HEK293T (cell line): ENCODE data around the gene ARHGEF39.
"Not testable (repeated sequence)": the region's sequence is repeated elsewhere in the genome, so short reads cannot be mapped to it uniquely, and the experiment has no call there.

Experiments used
- CTCF ChIA-PET: fragments of 350-600 bp; formaldehyde crosslinking; extraction: SDS; loops from one replicate; lab custom pipeline; 2021; ENCODE audit warnings: antibody characterized with exemption, inconsistent platforms; lab: Yijun Ruan, JAX
- POLR2A ChIA-PET: fragments of 350-600 bp; formaldehyde crosslinking; extraction: SDS; loops from one replicate; lab custom pipeline; 2020; ENCODE audit warnings: antibody characterized with exemption, inconsistent platforms; lab: Yijun Ruan, JAX
- DNase-seq: peaks from one replicate; pipeline ENCODE4 v3.0.0; 2012; ENCODE audit warnings: mixed read lengths; ENCODE audit errors: extremely low spot score
- ARNT ChIP-seq: fragments of 450-650 bp; IDR thresholded peaks from 2 replicates; pipeline ENCODE4 v1.6.1; 2017; ENCODE audit warnings: mild to moderate bottlenecking
- BHLHE40 ChIP-seq: fragments of 450-650 bp; IDR thresholded peaks from 2 replicates; pipeline ENCODE4 v1.6.1; 2016; ENCODE audit warnings: mild to moderate bottlenecking, moderate library complexity, borderline replicate concordance
- CTBP1 ChIP-seq: fragments of 450-650 bp; IDR thresholded peaks from 2 replicates; pipeline ENCODE4 v1.6.1; 2016; ENCODE audit warnings: borderline replicate concordance
- ELF4 ChIP-seq: fragments of 450-650 bp; IDR thresholded peaks from 2 replicates; pipeline ENCODE4 v1.6.1; 2017; ENCODE audit warnings: antibody characterized with exemption
- FOXA1 ChIP-seq: fragments of 450-650 bp; IDR thresholded peaks from 2 replicates; pipeline ENCODE4 v1.6.1; 2016; ENCODE audit warnings: mild to moderate bottlenecking
- FOXK2 ChIP-seq: fragments of 450-650 bp; IDR thresholded peaks from 2 replicates; pipeline ENCODE4 v1.6.1; 2016; ENCODE audit warnings: mild to moderate bottlenecking
- FOXM1 ChIP-seq: fragments of 450-650 bp; IDR thresholded peaks from 2 replicates; pipeline ENCODE4 v1.6.1; 2017; ENCODE audit warnings: mild to moderate bottlenecking, borderline replicate concordance
- HDGF ChIP-seq: fragments of 450-650 bp; IDR thresholded peaks from 2 replicates; pipeline ENCODE4 v1.6.1; 2017; ENCODE audit warnings: antibody characterized with exemption, borderline replicate concordance
- L3MBTL2 ChIP-seq: fragments of 450-650 bp; conservative IDR thresholded peaks from 2 replicates; pipeline ENCODE4 v1.6.1; 2016; ENCODE audit warnings: mild to moderate bottlenecking
- LEF1 ChIP-seq: fragments of 450-650 bp; IDR thresholded peaks from 2 replicates; pipeline ENCODE4 v1.6.1; 2017; ENCODE audit warnings: mild to moderate bottlenecking, borderline replicate concordance
- NFRKB ChIP-seq: fragments of 450-650 bp; IDR thresholded peaks from 2 replicates; pipeline ENCODE4 v1.6.1; 2016; ENCODE audit warnings: mild to moderate bottlenecking, moderate library complexity
- SP1 ChIP-seq: fragments of 450-650 bp; IDR thresholded peaks from 2 replicates; pipeline ENCODE4 v1.6.1; 2017
- SUZ12 ChIP-seq: fragments of 450-650 bp; IDR thresholded peaks from 2 replicates; pipeline ENCODE4 v1.6.1; 2016; ENCODE audit warnings: mild to moderate bottlenecking
- TARDBP ChIP-seq: fragments of 450-650 bp; IDR thresholded peaks from 2 replicates; pipeline ENCODE4 v1.6.1; 2016
- ZNF384 ChIP-seq: fragments of 450-650 bp; IDR thresholded peaks from 2 replicates; pipeline ENCODE4 v1.6.1; 2016
- TF ChIP-seq, protein P1 (sequence below): fragments of 450-650 bp; IDR thresholded peaks from 2 replicates; pipeline ENCODE4 v1.6.1; 2016

The ARHGEF39 gene

DNA sequence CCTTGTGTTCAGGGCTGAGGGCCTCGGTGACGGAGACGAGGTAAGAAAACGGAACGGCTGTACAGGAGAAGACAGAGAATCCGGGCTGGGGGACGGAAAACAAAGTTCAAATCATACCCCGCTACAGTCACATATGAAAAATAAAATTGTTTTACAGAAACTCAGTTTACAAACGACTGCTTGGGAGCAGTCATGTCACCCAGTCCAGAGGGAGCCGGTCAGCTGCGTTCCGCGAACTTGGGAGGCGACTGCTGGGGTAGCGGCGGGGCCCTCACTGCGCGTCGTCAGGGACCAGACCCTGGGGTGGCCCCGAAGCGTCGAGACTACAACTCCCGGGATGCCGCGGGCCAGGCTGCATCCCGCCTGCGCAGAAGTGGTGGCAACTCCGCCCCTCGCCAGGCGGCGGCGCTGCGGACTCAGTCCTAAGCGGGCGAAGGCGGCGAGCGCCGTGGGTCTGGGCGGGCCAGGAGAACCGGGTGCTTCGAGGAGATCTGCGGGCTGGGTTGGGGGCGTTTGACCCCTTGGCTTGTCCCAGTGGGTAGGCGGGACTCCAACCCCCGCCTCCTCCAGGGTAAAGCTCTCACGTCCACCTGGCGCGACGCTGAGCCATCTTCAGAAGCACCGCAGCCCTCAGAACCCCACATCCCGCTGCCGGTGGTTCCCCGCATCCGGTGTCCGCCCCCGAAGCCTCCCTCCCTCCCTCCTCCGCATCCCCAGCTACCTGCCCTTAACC lies 18.3 kb downstream of the ARHGEF39 start:
- POLR2A ChIA-PET: interaction anchor here (0.9 to 5.6 kb wide), 7 partner anchors 11 to 86 kb away, joined by 3 to 35 read pairs (median 5); partner anchors contain the start of genes ARHGEF39, CCDC107, CREB3 and RMRP
- CTCF ChIA-PET: interaction anchor here (0.7 to 2.5 kb wide), 5 partner anchors 11 to 43 kb away, joined by 3 to 16 read pairs (median 3); partner anchors contain the start of genes ARHGEF39, CCDC107 and RMRP
- TF ChIP-seq LEF1: no peak
- TF ChIP-seq L3MBTL2: peak; percentile 59
- DNase-seq: peak; percentile 94

DNA sequence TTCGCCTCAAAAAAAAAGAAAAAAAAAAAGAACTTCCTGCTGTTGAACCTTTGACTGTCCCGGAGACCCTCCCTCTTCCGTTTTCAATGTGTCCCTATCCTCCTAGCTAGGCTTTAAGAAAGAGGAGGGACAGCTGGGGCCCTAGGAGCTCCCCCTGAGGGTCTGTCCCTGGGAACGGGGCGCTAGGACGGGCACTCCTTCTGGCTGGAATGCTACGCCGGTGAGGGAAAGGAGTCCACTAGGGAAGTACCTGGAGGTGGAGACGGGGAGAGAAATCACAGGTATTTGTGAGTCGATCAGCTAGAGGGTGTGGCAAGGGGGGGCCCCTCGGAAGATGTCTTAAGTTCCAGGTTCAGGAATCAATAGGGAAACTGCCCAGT lies 18.9 kb downstream of the ARHGEF39 start:
- TF ChIP-seq BHLHE40 (no peak), TARDBP (no peak), ZNF384 (no peak)
- ChIA-PET CTCF (interaction anchor here (0.6 to 2.5 kb wide), 4 partner anchors 12 to 84 kb away, joined by 3 to 16 read pairs (median 6); partner anchors contain the start of genes CCDC107 and RMRP), POLR2A (interaction anchor here (1.1 to 5.6 kb wide), 5 partner anchors 11 to 85 kb away, joined by 3 to 35 read pairs (median 6); partner anchors contain the start of genes ARHGEF39, CCDC107, CREB3 and RMRP)
- DNase-seq: peak; percentile 22

DNA sequence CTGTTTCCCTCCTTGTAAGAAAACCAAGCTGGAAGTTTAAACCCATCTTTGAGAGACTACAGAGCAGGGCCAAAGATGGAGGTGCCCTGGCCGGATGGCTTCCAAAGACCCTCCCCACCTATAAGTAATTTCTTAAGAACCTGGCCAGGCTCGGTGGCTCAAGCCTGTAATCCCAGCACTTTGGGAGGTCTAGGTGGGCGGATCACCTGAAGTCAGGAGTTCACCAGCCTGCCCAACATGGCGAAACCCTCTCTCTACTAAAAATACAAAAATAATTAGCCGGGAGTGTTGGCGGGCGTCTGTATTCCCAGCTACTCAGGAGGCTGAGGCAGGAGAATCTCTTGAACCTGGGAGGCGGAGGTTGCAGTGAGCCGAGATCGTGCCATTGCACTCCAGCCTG lies 19.3 kb downstream of the ARHGEF39 start:
- CTCF ChIA-PET: interaction anchor here (0.6 to 2.5 kb wide), 4 partner anchors 12 to 85 kb away, joined by 3 to 16 read pairs (median 6); partner anchors contain the start of genes CCDC107 and RMRP
- POLR2A ChIA-PET: interaction anchor here (1.1 to 5.6 kb wide), 5 partner anchors 12 to 86 kb away, joined by 3 to 35 read pairs (median 6); partner anchors contain the start of genes ARHGEF39, CCDC107, CREB3 and RMRP
- not testable (repeated sequence) for DNase-seq

DNA sequence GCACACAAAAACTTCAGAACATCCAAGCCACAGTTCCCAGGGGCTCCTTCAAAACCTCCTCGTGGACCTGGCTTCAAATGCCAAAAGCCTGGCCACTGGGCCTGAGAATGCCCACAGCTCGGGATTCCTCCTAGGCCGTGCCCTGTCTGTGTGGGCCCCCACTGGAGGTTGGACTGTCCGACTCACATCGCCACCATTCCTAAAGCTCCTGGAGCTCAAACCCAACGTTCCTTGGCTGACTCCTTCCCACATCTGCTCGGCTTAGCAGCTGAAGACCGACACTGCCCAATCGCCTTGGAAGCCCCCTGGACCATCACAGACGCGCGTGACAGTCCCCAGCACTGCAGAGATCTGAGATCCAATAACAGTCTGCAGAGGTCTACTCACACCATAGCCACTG lies 21.9 kb downstream of the ARHGEF39 start:
- ChIA-PET CTCF (no interaction called here), POLR2A (no interaction called here)
- TF ChIP-seq LEF1: no peak
- TF ChIP-seq ARNT: no peak
- no peak for TF ChIP-seq SUZ12
- TF ChIP-seq, protein P1, sequence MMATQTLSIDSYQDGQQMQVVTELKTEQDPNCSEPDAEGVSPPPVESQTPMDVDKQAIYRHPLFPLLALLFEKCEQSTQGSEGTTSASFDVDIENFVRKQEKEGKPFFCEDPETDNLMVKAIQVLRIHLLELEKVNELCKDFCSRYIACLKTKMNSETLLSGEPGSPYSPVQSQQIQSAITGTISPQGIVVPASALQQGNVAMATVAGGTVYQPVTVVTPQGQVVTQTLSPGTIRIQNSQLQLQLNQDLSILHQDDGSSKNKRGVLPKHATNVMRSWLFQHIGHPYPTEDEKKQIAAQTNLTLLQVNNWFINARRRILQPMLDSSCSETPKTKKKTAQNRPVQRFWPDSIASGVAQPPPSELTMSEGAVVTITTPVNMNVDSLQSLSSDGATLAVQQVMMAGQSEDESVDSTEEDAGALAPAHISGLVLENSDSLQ: no peak
- TF ChIP-seq CTBP1: no peak
- TF ChIP-seq NFRKB: no peak
- TF ChIP-seq BHLHE40: no peak
- no peak for TF ChIP-seq FOXA1
- no peak for TF ChIP-seq ELF4
- TF ChIP-seq HDGF: no peak
- TF ChIP-seq FOXM1: no peak
- TF ChIP-seq TARDBP: no peak
- TF ChIP-seq ZNF384: no peak
- no peak for TF ChIP-seq SP1
- DNase-seq: no peak

DNA sequence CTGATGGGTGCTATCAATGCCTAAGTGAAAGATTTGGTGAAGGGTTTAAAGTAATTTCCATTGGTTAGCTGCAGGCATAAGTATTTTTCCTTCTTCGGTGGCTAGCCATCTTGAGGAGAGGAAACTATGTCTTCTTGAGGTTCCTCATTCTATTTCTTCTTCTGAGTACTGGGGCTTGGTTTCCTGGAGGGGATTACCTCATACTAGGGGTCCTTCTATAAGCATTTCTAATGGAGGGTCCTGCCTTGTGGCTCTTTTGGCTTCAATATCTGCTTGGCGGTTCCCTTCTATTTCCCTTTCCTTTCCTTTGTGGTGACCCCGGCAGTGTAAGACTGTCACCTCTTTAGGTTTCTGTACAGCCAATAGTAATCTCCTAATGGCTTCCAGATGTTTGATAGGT lies 23.5 kb downstream of the ARHGEF39 start:
- CTCF ChIA-PET, POLR2A ChIA-PET, DNase-seq: not testable (repeated sequence)

DNA sequence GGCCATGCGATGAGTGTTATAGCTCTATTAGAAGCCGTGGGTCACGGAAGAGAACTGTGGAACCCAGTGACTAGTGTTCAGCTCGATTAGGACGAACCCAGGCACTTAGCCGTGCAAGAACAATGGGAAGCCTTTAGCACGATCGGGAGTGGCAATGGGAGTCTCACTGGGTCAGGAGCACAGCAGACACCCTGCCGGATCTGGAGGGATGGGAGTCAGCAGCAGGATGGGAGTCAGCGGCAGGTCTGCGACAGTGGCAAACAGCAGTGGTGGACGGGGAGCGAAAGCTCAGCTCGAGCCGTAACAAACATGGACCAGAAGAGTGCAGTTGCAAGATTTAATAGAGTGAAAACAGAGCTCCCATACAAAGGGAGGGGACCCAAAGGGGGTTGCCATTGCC lies 24.6 kb downstream of the ARHGEF39 start:
- DNase-seq, CTCF ChIA-PET, POLR2A ChIA-PET: not testable (repeated sequence)

DNA sequence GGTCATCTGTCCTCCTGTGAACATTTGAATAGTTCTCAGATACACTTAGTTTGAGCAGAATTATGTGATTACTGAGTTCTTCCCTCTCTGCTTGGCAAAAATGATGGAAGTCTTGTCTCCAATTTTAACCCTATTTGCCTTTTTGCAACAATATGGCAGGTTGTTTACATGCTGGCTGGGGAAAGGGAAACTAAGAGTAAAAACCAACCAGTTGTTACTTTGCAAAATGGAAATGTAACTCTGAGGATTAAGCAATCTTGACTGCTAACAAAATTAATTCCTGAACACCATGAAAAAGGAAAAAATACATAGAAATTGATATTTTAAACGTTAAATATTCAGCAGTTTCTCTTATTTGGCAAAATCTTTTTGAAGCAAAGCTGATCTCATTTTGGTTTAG lies 25.4 kb downstream of the ARHGEF39 start:
- no peak for DNase-seq
- ChIA-PET CTCF (no interaction called here), POLR2A (no interaction called here)
- TF ChIP-seq ELF4: no peak
- no peak for TF ChIP-seq FOXK2
- TF ChIP-seq, protein P1: no peak
- no peak for TF ChIP-seq LEF1
- no peak for TF ChIP-seq ZNF384
- TF ChIP-seq HDGF: no peak
- no peak for TF ChIP-seq SP1
- no peak for TF ChIP-seq FOXM1
- TF ChIP-seq CTBP1: no peak
- TF ChIP-seq NFRKB: no peak
- TF ChIP-seq ARNT: no peak
- TF ChIP-seq BHLHE40: no peak
- no peak for TF ChIP-seq L3MBTL2
- no peak for TF ChIP-seq FOXA1
- TF ChIP-seq SUZ12: no peak
- no peak for TF ChIP-seq TARDBP

DNA sequence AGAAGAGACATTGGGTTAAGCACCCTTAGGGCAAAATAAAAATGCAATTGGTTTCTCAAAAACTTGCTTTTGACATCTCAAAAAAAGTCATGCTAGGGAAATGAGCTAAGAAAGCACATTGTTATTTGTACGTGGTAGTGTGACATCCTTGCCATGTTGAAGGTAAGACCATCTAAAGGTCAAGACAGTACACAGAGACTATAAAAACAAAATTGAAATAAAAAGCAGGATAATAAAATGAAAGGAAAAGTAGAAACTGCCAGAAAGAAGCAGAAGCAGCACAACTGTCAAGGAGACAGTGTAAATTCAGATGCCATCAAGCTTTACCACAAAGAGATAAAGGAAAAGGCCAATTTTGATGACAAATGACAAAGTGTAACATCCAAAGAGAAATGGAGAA lies 25.8 kb downstream of the ARHGEF39 start:
- DNase-seq, CTCF ChIA-PET, POLR2A ChIA-PET: not testable (repeated sequence)

DNA sequence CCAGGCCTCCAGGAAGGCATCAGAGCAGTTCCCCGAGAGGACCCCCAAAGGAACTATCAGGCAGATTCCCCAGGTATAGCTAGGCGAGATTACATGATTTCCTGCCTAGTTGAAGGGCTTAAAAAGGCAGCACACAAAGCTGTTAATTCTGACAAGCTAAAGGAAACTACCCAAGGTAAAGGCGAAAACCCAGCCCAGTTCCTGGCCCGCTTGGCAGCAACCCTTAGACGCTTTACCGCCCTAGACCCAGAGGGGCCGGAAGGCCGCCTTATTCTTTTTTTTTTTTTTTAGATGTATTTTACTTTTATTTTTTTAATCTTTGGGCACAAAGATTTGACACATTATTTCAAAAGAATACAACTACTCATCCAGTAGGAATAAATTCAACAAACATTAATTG lies 26.2 kb downstream of the ARHGEF39 start:
- POLR2A ChIA-PET, DNase-seq, CTCF ChIA-PET: not testable (repeated sequence)

DNA sequence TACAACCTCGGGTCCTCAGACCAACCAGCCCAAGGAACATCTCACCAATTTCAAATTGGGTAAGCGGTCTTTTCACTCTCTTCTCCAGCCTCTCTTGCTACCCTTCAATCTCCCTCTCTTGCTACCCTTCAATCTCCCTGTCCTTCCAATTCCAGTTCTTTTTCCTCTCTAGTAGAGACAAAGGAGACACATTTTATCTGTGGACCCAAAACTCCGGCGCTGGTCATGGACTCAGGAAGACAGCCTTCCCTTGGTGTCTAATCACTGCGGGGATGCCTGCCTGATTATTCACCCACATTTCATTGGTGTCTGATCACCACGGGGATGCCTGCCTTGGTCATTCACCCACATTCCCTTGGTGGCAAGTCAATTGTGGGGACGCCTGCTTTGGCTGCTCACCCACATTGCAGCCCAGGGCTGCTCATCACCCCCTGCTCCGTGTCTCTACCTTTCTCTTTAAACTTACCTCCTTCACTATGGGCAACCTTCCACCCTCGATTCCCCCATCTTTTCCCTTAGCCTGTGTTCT lies 27.5 kb downstream of the ARHGEF39 start:
- CTCF ChIA-PET, DNase-seq, POLR2A ChIA-PET: not testable (repeated sequence)

DNA sequence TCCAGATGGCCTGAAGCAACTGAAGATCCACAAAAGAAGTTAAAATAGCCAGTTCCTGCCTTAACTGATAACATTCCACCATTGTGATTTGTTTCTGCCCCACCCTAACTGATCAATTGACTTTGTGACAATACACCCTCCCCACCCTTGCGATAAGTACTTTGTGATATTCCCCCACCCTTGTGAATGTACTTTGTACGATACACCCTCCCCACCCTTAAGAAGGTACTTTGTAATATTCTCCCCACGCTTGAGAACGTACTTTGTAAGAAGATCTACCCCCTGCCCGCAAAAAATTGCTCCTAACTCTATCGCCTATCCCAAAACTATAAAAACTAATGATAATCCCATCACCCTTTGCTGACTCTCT lies 28.1 kb downstream of the ARHGEF39 start:
- DNase-seq, CTCF ChIA-PET, POLR2A ChIA-PET: not testable (repeated sequence)
